T-cell (primary cell): ENCODE data around the gene EEA1. TPM values are rescaled to one million over a fixed set of nuclear protein-coding genes. Genes with fewer than 3 reads are reported as not detected.

ENCODE experiments used
- ATAC-seq, 4 experiments: fragments of 200-7000 bp in 3 of 4; fragments of 150-1000 bp in 1 of 4; cut with Tn5 transposase; replicated peaks in 1 of 4; 1 replicate in 3 of 4; 2 replicates in 1 of 4; pipeline ENCODE4 v1.10.0; 2021; ENCODE audit warnings: moderate library complexity in 3 of 4, mild to moderate bottlenecking in 2 of 4, moderate number of reproducible peaks in 1 of 4
- CTCF ChIA-PET, 2 donors: fragments of 300-600 bp; sonication (Branson Sonifier 250); formaldehyde crosslinking; loops; one replicate each; lab custom pipeline; 2022; ENCODE audit warnings: antibody characterized with exemption in 2 of 2; lab: Charles Lee
- POLR2A ChIA-PET, 2 donors: fragments of 300-600 bp; sonication (Branson Sonifier 250); formaldehyde crosslinking; loops; one replicate each; lab custom pipeline; 2022; ENCODE audit warnings: antibody characterized with exemption in 2 of 2; lab: Charles Lee
- DNase-seq, 35 experiments: peaks; one replicate each; pipeline versions ENCODE4 v3.0.0 to v3.0.0-alpha.2; 2013 to 2023
- H3K27ac ChIP-seq: one replicate; pipeline ENCODE4 v1.5.1; 2013; ENCODE audit warnings: low read length
- H3K27me3 ChIP-seq, 2 experiments: replicated peaks in 1 of 2; 1 replicate in 1 of 2; 2 replicates in 1 of 2; pipeline versions ENCODE4 v1.6.1 to v1.7.0; 2013; ENCODE audit warnings: low read length in 1 of 2, mixed read lengths in 1 of 2; ENCODE audit not compliant: control insufficient read depth in 2 of 2, insufficient read depth in 2 of 2; ENCODE audit errors: extremely low read depth in 1 of 2
- H3K36me3 ChIP-seq, 2 donors: 1 replicate in 1 of 2; 2 replicates in 1 of 2; pipeline versions ENCODE4 v1.6.1 to v1.7.0; 2013; ENCODE audit warnings: low read length in 1 of 2; ENCODE audit not compliant: control insufficient read depth in 2 of 2, insufficient read depth in 1 of 2; ENCODE audit errors: extremely low read depth in 1 of 2
- H3K4me1 ChIP-seq, 2 experiments: 1 replicate in 1 of 2; 2 replicates in 1 of 2; pipeline versions ENCODE4 v1.6.1 to v1.7.0; 2013; ENCODE audit warnings: low read length in 2 of 2, mixed read lengths in 1 of 2; ENCODE audit not compliant: insufficient read depth in 2 of 2, control insufficient read depth in 1 of 2; ENCODE audit errors: extremely low read depth in 1 of 2
- H3K4me3 ChIP-seq, 2 donors: 1 replicate in 1 of 2; 2 replicates in 1 of 2; pipeline versions ENCODE4 v1.5.1 to v1.7.0; 2013; ENCODE audit warnings: mild to moderate bottlenecking in 2 of 2, low read length in 1 of 2, moderate library complexity in 1 of 2; ENCODE audit not compliant: control insufficient read depth in 1 of 2; ENCODE audit errors: extremely low read depth in 1 of 2
- H3K9me3 ChIP-seq: 2 replicates; pipeline ENCODE4 v1.7.0; 2013
- H3K27ac Mint-ChIP-seq, 2 donors: one replicate each; pipeline ENCODE4 v1.8.0; 2020 to 2021; ENCODE audit warnings: mild to moderate bottlenecking in 2 of 2, mixed read lengths in 2 of 2
- H3K27me3 Mint-ChIP-seq, 2 donors: one replicate each; pipeline ENCODE4 v1.8.0; 2021 to 2022; ENCODE audit warnings: mixed read lengths in 2 of 2
- H3K36me3 Mint-ChIP-seq: one replicate; pipeline ENCODE4 v1.8.0; 2021; ENCODE audit warnings: mixed read lengths
- H3K4me1 Mint-ChIP-seq, 3 donors: one replicate each; pipeline ENCODE4 v1.8.0; 2020 to 2022; ENCODE audit warnings: mixed read lengths in 3 of 3, mild to moderate bottlenecking in 1 of 3
- H3K4me3 Mint-ChIP-seq, 3 donors: one replicate each; pipeline ENCODE4 v1.8.0; 2020 to 2022; ENCODE audit warnings: mild to moderate bottlenecking in 3 of 3, mixed read lengths in 3 of 3, moderate library complexity in 3 of 3
- H3K9me3 Mint-ChIP-seq, 3 donors: one replicate each; pipeline ENCODE4 v1.8.0; 2020 to 2022; ENCODE audit warnings: mixed read lengths in 3 of 3
- WGBS: methylation state at CpG from one replicate; pipeline ENCODE4 v1.1.5; 2013; ENCODE audit warnings: missing lambda C conversion rate; ENCODE audit not compliant: insufficient coverage; 5-methylcytosine and 5-hydroxymethylcytosine counted together
- total RNA-seq, 35 experiments: library from RNA in 6 of 35; stranded (reverse) in 6 of 35; fragments of 120-200 nt in 1 of 35; gene quantifications; one replicate each; pipeline versions ENCODE4 v1.2.1 to v1.2.4 and lab custom pipeline; 2013 to 2026

The EEA1 gene
- total RNA-seq, 5 donors from 2014 or later (not counting 1 experiment from before 2014, with no cell fraction given): 21.4 to 29.5 (median 23.5) TPM

- Mint-ChIP-seq H3K27me3 (no peaks in the 10 kb centered on the region), H3K36me3 (peaks cover 40% of the 10 kb centered on the region), H3K4me3 (no peak overlapping the region), H3K9me3 (no peaks in the 10 kb centered on the region), H3K27ac (no peak overlapping the region), H3K4me1 (no peaks in the 10 kb centered on the region)
- Histone ChIP-seq H3K36me3 (peaks cover 0 to 34% of the 10 kb centered on the region in 2 donors), H3K27me3 (no peaks in the 10 kb centered on the region), H3K4me3 (no peak overlapping the region), H3K4me1 (no peaks in the 10 kb centered on the region), H3K27ac (no peak overlapping the region), H3K9me3 (no peaks in the 10 kb centered on the region)
- ATAC-seq (no peak), DNase-seq (no peak)
- ChIA-PET POLR2A (interaction anchor here (0.5 kb wide), 2 partner anchors 454 to 656 kb away, joined by 4 read pairs; no protein-coding TSS in a partner anchor), CTCF (interaction anchor here (0.5 to 0.6 kb wide), 2 partner anchors 588 to 614 kb away, joined by 3 read pairs; no protein-coding TSS in a partner anchor)
- WGBS: no CpG with 5 or more reads among the region's 3 CpGs
These were observed 150.6 kb downstream of the EEA1 start for GRCh38 chr12:92778525-92778924.

GRCh38 chr12:92775416-92775815 is 153.7 kb downstream of the EEA1 start:
- no peaks in the 10 kb centered on the region for H3K27me3 ChIP-seq
- Mint-ChIP-seq H3K27ac (no peak overlapping the region), H3K36me3 (peaks cover 30% of the 10 kb centered on the region), H3K9me3 (no peaks in the 10 kb centered on the region), H3K4me1 (peaks cover 9 to 14% (median 10%) of the 10 kb centered on the region in 3 donors), H3K4me3 (no peak overlapping the region), H3K27me3 (no peaks in the 10 kb centered on the region)
- no peaks in the 10 kb centered on the region for H3K9me3 ChIP-seq
- no peak overlapping the region for H3K27ac ChIP-seq
- ChIA-PET CTCF (interaction anchor here in 1 of 2 donors (0.6 kb wide), 1 partner anchor 644 kb away, joined by 4 read pairs; no protein-coding TSS in a partner anchor), POLR2A (no interaction called here)
- H3K4me1 ChIP-seq: no peaks in the 10 kb centered on the region
- H3K36me3 ChIP-seq: peaks cover 0 to 17% of the 10 kb centered on the region in 2 donors
- no peak for ATAC-seq
- no peak overlapping the region for H3K4me3 ChIP-seq
- no peak for DNase-seq

- WGBS: no CpG with 5 or more reads among the region's 1 CpG
- Histone ChIP-seq H3K27ac (no peak overlapping the region), H3K4me3 (no peak overlapping the region), H3K36me3 (peaks cover 0 to 3% of the 10 kb centered on the region in 2 donors), H3K9me3 (no peaks in the 10 kb centered on the region), H3K4me1 (peaks cover 4 to 15% of the 10 kb centered on the region in 2 experiments), H3K27me3 (no peaks in the 10 kb centered on the region)
- no peak for ATAC-seq
- Mint-ChIP-seq H3K27me3 (no peaks in the 10 kb centered on the region), H3K36me3 (peaks cover 6% of the 10 kb centered on the region), H3K9me3 (no peaks in the 10 kb centered on the region), H3K4me1 (peaks cover 25 to 30% (median 28%) of the 10 kb centered on the region in 3 donors), H3K27ac (peak overlapping the region; percentile 28 to 37), H3K4me3 (no peak overlapping the region)
- CTCF ChIA-PET: interaction anchor here in 1 of 2 donors (1.0 kb wide), 1 partner anchor 13 kb away, joined by 3 read pairs; no protein-coding TSS in a partner anchor
- POLR2A ChIA-PET: interaction anchor here in 1 of 2 donors (0.7 kb wide), 1 partner anchor 14 kb away, joined by 4 read pairs; no protein-coding TSS in a partner anchor
- no peak for DNase-seq
These were observed 158.1 kb downstream of the EEA1 start for GRCh38 chr12:92771001-92771400.

GRCh38 chr12:92769124-92769901 is 159.8 kb downstream of the EEA1 start:
- Mint-ChIP-seq H3K27ac (peak overlapping the region in 1 of 2 donors; percentile 4), H3K4me1 (peaks cover 25 to 30% (median 28%) of the 10 kb centered on the region in 3 donors), H3K9me3 (no peaks in the 10 kb centered on the region), H3K36me3 (no peaks in the 10 kb centered on the region), H3K4me3 (peak overlapping the region in 1 of 3 donors; percentile 26), H3K27me3 (no peaks in the 10 kb centered on the region)
- Histone ChIP-seq H3K36me3 (no peaks in the 10 kb centered on the region), H3K27me3 (no peaks in the 10 kb centered on the region), H3K4me3 (no peak overlapping the region), H3K27ac (no peak overlapping the region), H3K9me3 (no peaks in the 10 kb centered on the region), H3K4me1 (peaks cover 4 to 15% of the 10 kb centered on the region in 2 experiments)
- POLR2A ChIA-PET: interaction anchor here in 1 of 2 donors (0.6 to 0.7 kb wide), 2 partner anchors 42 to 1382 kb away, joined by 3 read pairs; no protein-coding TSS in a partner anchor
- 20% methylated on average over 1 of the region's 4 CpGs for WGBS
- DNase-seq (no peak), ATAC-seq (peak in 2 of 4 experiments; percentile 38 to 59)
- CTCF ChIA-PET: interaction anchor here in 1 of 2 donors (0.6 kb wide), 1 partner anchor 1091 kb away, joined by 3 read pairs; no protein-coding TSS in a partner anchor

DNA sequence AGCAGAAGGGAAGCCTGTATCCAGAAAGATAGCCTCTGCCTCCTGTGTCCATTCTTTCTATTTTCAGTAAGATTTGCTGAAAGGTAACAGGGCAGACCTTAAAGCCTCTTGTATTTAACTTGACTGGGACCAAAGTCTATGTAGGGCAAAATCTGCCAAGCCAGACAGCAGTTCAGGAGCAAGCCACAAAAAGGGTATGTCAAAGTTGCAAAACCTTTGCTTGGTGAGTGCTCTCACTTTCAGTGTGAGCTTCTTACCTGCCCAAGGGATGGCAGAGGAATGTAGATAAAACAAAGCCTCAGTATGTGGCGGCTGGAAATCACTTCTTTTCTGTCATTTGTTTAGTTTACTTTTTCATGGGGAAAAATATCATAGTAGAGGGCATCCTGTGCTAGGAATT is 163.2 kb downstream of the EEA1 start:
- H3K27ac ChIP-seq: no peak overlapping the region
- H3K27me3 Mint-ChIP-seq: peaks cover 0 to 9% of the 10 kb centered on the region in 2 donors
- CTCF ChIA-PET: no interaction called here

GRCh38 chr12:92764831-92765230 is 164.3 kb downstream of the EEA1 start:
- Histone ChIP-seq H3K4me1 (peaks cover 4 to 15% of the 10 kb centered on the region in 2 experiments), H3K9me3 (no peaks in the 10 kb centered on the region), H3K36me3 (no peaks in the 10 kb centered on the region), H3K27me3 (no peaks in the 10 kb centered on the region), H3K4me3 (no peak overlapping the region), H3K27ac (no peak overlapping the region)
- Mint-ChIP-seq H3K4me1 (peaks cover 12 to 14% (median 14%) of the 10 kb centered on the region in 3 donors), H3K27ac (no peak overlapping the region), H3K9me3 (no peaks in the 10 kb centered on the region), H3K36me3 (no peaks in the 10 kb centered on the region), H3K4me3 (no peak overlapping the region), H3K27me3 (peaks cover 0 to 11% of the 10 kb centered on the region in 2 donors)
- POLR2A ChIA-PET: no interaction called here
- no peak for DNase-seq
- 100% methylated on average over 1 of the region's 5 CpGs for WGBS
- CTCF ChIA-PET: no interaction called here
- no peak for ATAC-seq

More for the DNA sequence above, 163.2 kb downstream of the EEA1 start:
- WGBS: no CpG with 5 or more reads among the region's 1 CpG
- Mint-ChIP-seq H3K27ac (no peak overlapping the region), H3K9me3 (no peaks in the 10 kb centered on the region), H3K36me3 (no peaks in the 10 kb centered on the region), H3K4me3 (no peak overlapping the region), H3K4me1 (peaks cover 19 to 24% (median 20%) of the 10 kb centered on the region in 3 donors)
- Histone ChIP-seq H3K9me3 (no peaks in the 10 kb centered on the region), H3K27me3 (no peaks in the 10 kb centered on the region), H3K4me1 (peaks cover 4 to 15% of the 10 kb centered on the region in 2 experiments), H3K36me3 (no peaks in the 10 kb centered on the region), H3K4me3 (no peak overlapping the region)
- no peak for DNase-seq
- ATAC-seq: no peak
- POLR2A ChIA-PET: interaction anchor here in 1 of 2 donors (0.7 kb wide), 1 partner anchor 632 kb away, joined by 3 read pairs; no protein-coding TSS in a partner anchor
